Activated T-cell treated with anti-CD3 and anti-CD28 coated beads for 24 hours (primary cell): Measurements from ENCODE around the gene TLCD5.

Experiments
- DNase-seq: peaks from one replicate; pipeline ENCODE4 v3.0.0-alpha.2; 2020; ENCODE audit warnings: low read depth

The TLCD5 gene

GRCh38 chr11:120337355-120338106 is 12.4 kb downstream of the TLCD5 start:
- no peak for DNase-seq

GRCh38 chr11:120338107-120338933 is 13.2 kb downstream of the TLCD5 start:
- no peak for DNase-seq

GRCh38 chr11:120339394-120339890 is 14.3 kb downstream of the TLCD5 start:
- DNase-seq: no peak

DNA sequence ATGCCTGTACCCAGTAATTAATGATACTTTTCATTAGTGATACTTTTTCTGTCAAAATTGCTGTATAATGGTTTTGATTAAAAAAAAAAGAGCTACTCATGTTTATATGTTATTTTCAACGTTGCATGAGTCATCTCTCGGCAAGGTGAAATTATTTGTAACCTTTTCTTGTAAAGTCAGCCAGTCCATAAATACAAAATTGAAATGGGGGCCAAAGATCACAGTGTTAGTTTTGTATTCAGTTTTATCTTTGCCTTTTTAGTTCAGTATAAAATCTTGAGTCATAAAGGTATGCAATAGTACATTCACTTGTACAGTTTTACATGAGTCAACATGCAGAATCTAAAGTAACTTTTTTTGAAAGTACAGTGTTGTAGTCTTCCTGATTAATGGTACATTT is 15.4 kb downstream of the TLCD5 start:
- no peak for DNase-seq

DNA sequence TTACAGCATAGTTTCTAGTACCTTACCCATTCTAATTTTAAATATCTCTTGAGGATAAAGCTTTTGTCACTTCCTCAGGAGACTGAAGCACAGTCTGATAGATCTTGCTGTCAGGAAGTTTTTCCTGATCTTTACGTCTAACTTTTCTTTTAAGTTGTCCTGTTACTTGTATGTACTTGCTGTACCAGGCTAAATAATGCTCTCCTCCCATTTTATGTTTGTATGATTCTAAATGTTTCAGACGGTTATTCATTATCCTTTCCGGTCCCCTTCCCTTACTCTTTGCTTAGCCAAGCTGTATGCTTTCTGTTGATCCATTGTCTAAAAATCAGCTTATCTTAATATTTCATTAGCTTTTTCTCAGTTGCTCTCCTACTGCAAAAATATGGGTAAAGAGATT is 17.1 kb downstream of the TLCD5 start:
- DNase-seq: no peak

GRCh38 chr11:120342678-120343077 is 17.6 kb downstream of the TLCD5 start:
- DNase-seq: no peak

DNA sequence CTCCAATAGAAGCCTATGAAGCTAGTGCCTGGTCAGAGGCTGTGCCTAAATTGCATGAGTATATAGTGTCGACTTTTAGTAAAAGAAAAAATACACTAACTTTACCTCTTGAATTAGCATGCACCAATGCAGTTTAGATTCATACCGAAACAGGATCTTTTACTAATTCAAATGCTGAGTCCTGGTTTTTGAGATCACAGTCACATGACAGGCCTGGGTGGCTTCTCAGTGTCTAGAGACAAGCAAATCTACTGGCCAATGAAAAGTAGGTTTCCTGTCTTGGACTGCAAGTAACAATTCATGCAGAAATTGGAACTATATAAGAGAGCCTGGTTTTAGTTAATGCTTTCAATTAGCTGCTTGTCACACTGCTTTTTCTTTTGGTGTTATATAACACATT is 18.3 kb downstream of the TLCD5 start:
- DNase-seq: no peak

GRCh38 chr11:120344302-120345004 is 19.4 kb downstream of the TLCD5 start:
- DNase-seq: peak; percentile 33

GRCh38 chr11:120346233-120346632 is 21.1 kb downstream of the TLCD5 start:
- no peak for DNase-seq

DNA sequence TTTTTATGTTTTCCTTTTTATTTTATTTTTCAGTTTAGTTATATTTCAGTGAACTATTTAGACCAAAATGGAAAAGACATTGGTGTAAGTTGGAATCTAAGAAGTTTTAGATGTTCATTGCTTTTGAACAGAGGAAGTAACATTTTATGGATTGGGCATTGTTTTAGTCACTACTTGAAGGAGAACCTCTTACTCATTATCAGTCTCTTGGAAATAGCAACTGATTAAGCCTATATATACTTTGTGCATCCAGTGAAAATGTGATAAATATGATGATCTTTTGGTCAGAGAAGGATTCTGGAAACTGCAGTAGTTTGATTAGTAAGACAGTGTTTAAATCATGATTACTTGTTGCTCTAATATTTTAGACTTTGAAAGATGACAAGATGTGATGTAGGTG is 25.5 kb downstream of the TLCD5 start:
- no peak for DNase-seq

- no peak for DNase-seq
Measured at GRCh38 chr11:120352405-120352804, 27.3 kb downstream of the TLCD5 start.

GRCh38 chr11:120354068-120354467 is 29.0 kb downstream of the TLCD5 start:
- no peak for DNase-seq

GRCh38 chr11:120354779-120355178 is 29.7 kb downstream of the TLCD5 start:
- no peak for DNase-seq

DNA sequence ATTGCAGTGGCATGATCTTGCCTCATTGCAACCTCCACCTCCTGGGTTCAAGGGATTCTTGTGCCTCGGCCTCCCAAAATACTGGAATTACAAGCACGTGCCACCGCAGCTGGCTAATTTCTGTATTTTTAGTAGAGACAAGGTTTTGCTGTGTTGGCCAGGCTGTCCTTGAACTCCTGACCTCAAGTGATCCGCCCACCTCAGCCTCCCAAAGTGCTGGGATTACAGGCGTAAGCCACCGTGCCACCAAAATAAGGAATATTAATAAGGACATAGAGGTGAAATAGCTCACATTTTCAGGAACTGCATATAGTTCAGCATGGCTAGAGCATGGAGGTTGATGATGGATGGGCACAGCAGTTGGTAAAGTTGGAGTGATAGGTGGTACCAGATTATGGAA is 32.5 kb downstream of the TLCD5 start:
- no peak for DNase-seq

DNA sequence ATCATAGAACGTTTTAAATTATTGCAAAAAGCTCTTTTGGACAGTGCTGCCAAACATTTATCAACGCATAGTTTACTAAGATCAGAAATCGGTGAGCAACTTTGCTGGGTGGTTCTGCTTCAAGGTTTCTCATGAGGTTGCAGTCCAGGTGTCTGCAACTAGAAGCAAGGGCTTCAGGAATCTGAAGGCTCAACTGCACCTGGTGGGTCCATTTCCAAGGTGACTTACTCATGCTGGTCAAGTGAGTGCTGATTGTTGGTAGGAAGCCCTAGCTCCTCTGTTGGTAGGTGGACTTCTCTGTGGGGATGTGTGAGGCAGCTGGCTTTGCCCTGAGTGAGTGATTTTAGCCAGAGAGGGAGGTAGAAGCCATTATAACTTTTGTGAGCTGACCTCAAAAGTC is 33.6 kb downstream of the TLCD5 start:
- DNase-seq: no peak

DNA sequence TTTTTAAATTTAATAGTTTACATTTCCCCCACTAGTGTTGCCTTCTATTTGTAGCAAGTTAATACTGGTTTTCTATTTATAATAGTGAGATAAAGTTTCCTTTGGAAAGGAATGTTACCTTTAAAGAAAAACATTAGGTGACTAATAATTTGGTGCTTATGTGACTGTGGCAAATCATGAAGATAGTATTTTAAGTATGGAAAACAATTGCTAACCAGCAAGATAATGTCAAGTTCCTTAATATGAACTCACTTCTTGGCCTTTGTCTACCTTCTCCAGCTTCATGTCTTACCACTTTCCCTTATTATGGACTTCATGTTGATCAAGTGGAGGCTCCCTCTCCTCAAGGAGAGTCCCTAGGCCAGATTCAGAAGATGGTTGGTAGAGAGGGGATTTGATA is 38.3 kb downstream of the TLCD5 start:
- DNase-seq: no peak

- no peak for DNase-seq
Measured at GRCh38 chr11:120365512-120365911, 40.4 kb downstream of the TLCD5 start.

- no peak for DNase-seq
Measured at GRCh38 chr11:120372296-120372695, 47.2 kb downstream of the TLCD5 start.

- DNase-seq: no peak
Measured at GRCh38 chr11:120375076-120375475, 50.0 kb downstream of the TLCD5 start.

GRCh38 chr11:120376547-120377182 is 51.6 kb downstream of the TLCD5 start:
- no peak for DNase-seq

- no peak for DNase-seq
Measured at GRCh38 chr11:120378474-120378873, 53.4 kb downstream of the TLCD5 start.

- no peak for DNase-seq
Measured at GRCh38 chr11:120381401-120381800, 56.3 kb downstream of the TLCD5 start.
